Measurements from ENCODE around the gene DLX5. TPM values are rescaled to one million over a fixed set of nuclear protein-coding genes. Genes with fewer than 3 reads are reported as not detected.

DLX5 gene
- total RNA-seq, 1 donor from 2014 or later: 1.3 TPM

DNA sequence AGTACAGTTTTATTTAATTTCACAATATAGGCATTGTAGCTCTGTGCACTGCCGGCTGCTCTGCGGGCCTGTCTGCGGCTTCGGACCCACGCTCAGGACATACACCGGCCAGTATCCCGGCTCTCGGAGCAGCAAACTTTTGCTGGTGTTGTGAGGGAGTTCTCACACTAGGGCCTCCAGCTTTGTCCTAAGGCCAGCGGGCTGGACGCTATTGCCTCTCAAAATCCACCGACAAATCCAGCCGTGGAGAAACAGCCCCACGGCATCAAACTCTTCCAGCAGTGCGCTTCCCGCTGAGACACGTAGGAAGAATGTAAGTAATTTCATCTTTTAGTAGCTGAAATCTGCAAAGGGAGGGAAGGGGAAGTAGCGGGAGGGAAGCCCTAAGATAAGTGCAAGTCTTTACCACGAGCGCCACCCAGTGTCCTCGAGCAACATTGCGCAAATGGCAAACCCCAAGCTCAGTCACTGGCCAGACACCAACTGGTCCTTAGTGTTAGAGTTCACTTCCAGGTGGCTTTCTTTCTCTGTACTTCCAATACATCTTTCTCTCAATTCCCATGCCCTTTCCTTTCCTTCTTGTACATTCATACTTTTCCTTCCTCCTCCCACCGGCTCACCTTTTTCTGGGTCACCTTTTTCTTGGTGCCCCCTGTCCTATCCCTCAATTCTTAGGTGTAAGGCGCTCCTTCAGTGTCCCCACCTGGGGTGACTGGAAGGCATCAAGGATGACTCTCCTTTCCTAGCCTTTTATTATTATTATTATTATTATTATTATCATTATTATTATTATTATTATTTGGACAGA lies 3.0 kb upstream of the DLX5 start:
- no peaks in the 10 kb centered on the region for H3K79me2 ChIP-seq (ENCODE audit: insufficient read depth, low read length)
- peaks cover 2% of the 10 kb centered on the region for H3K4me1 ChIP-seq (ENCODE audit: insufficient read depth, low read length)
- H3K27ac ChIP-seq (ENCODE audit: low read depth, low read length): no peak overlapping the region
- H3K4me1 Mint-ChIP-seq (ENCODE audit: low read depth, unreplicated experiment): peaks cover 12% of the 10 kb centered on the region
- H3K9me3 Mint-ChIP-seq (ENCODE audit: unreplicated experiment): peaks cover 6% of the 10 kb centered on the region
- FAIRE-seq: peak; percentile 70
- peak overlapping the region; percentile 87 for H3K4me2 ChIP-seq (ENCODE audit: low read length)
- no peak overlapping the region for H3K9ac ChIP-seq (ENCODE audit: low read length)
- H3K36me3 ChIP-seq (ENCODE audit: insufficient read depth, low read length): no peaks in the 10 kb centered on the region
- peak; percentile 63 for DNase-seq (ENCODE audit: low read depth)
- peaks cover 45% of the 10 kb centered on the region for H3K27me3 Mint-ChIP-seq (ENCODE audit: low read depth, unreplicated experiment)
- H2AFZ ChIP-seq (ENCODE audit: low read depth, low read length): peak overlapping the region; percentile 47
- H3K4me3 ChIP-seq (ENCODE audit: insufficient read depth, low read depth, low read length): peak overlapping the region; percentile 41
- no peak overlapping the region for H3K27ac Mint-ChIP-seq (ENCODE audit: unreplicated experiment)
- H3K4me3 Mint-ChIP-seq (ENCODE audit: unreplicated experiment): peak overlapping the region; percentile 82
- no peaks in the 10 kb centered on the region for H3K36me3 Mint-ChIP-seq (ENCODE audit: low read depth, unreplicated experiment)
- no peaks in the 10 kb centered on the region for H3K9me3 ChIP-seq (ENCODE audit: insufficient read depth, low read depth, low read length)
- peaks cover 59% of the 10 kb centered on the region for H3K27me3 ChIP-seq (ENCODE audit: insufficient read depth, low read length)
- no peaks in the 10 kb centered on the region for H4K20me1 ChIP-seq (ENCODE audit: insufficient read depth, low read length)
- TF ChIP-seq, protein P1, sequence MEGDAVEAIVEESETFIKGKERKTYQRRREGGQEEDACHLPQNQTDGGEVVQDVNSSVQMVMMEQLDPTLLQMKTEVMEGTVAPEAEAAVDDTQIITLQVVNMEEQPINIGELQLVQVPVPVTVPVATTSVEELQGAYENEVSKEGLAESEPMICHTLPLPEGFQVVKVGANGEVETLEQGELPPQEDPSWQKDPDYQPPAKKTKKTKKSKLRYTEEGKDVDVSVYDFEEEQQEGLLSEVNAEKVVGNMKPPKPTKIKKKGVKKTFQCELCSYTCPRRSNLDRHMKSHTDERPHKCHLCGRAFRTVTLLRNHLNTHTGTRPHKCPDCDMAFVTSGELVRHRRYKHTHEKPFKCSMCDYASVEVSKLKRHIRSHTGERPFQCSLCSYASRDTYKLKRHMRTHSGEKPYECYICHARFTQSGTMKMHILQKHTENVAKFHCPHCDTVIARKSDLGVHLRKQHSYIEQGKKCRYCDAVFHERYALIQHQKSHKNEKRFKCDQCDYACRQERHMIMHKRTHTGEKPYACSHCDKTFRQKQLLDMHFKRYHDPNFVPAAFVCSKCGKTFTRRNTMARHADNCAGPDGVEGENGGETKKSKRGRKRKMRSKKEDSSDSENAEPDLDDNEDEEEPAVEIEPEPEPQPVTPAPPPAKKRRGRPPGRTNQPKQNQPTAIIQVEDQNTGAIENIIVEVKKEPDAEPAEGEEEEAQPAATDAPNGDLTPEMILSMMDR (IDR thresholded peaks at IDR 0.05; ENCODE audit: insufficient read depth, low read depth, low read length): peak; percentile 85
- no peak for TF ChIP-seq EZH2 (IDR thresholded peaks at IDR 0.05; ENCODE audit: insufficient read depth, low read length)

DNA sequence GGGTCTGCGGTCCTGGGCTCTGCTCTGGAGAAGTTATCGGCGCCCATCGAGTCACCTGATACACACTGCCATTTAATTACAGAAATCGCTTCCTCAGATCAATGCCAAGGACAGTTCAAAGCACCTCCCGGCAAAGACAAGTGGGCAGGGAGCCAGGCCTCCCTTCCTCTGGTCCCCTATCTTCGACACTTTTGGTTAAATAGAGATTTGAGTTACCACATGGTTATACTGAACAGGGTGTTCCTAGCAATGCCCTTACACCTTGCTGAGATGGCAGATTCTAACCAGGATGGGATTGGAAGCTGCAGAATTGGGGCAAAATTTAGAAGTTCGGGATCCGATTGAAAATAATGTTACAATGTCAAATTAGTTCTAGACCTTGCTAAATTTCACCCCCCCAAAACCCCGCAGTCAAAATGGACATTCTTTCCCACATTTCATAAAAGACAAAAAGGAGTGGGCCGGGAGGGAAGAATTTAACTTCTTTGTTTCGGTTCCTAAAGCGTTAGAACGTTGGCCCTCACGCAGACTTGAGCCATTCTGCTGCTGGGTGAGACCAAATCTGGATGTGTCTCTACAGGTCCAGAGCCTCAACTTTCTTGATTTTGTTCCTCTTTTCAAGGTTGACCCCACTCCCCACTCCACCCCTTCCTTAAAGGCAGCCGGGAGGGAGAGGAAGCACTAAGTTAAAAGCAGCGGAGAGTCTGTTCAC lies 2.2 kb upstream of the DLX5 start:
- Histone ChIP-seq H3K9ac (ENCODE audit: low read length) (no peak overlapping the region), H3K4me3 (ENCODE audit: insufficient read depth, low read depth, low read length) (peak overlapping the region; percentile 41), H3K4me1 (ENCODE audit: insufficient read depth, low read length) (peaks cover 2% of the 10 kb centered on the region), H2AFZ (ENCODE audit: low read depth, low read length) (peak overlapping the region; percentile 47), H3K27ac (ENCODE audit: low read depth, low read length) (no peak overlapping the region), H3K9me3 (ENCODE audit: insufficient read depth, low read depth, low read length) (peaks cover 7% of the 10 kb centered on the region), H3K36me3 (ENCODE audit: insufficient read depth, low read length) (no peaks in the 10 kb centered on the region), H3K4me2 (ENCODE audit: low read length) (peak overlapping the region; percentile 87), H3K79me2 (ENCODE audit: insufficient read depth, low read length) (no peaks in the 10 kb centered on the region), H4K20me1 (ENCODE audit: insufficient read depth, low read length) (no peaks in the 10 kb centered on the region), H3K27me3 (ENCODE audit: insufficient read depth, low read length) (peaks cover 67% of the 10 kb centered on the region)
- FAIRE-seq (no peak), DNase-seq (ENCODE audit: low read depth) (no peak)
- H3K27me3 Mint-ChIP-seq (ENCODE audit: low read depth, unreplicated experiment): peaks cover 53% of the 10 kb centered on the region
- peaks cover 6% of the 10 kb centered on the region for H3K9me3 Mint-ChIP-seq (ENCODE audit: unreplicated experiment)
- TF ChIP-seq EZH2 (IDR thresholded peaks at IDR 0.05; ENCODE audit: insufficient read depth, low read length): no peak
- TF ChIP-seq, protein P1 (IDR thresholded peaks at IDR 0.05; ENCODE audit: insufficient read depth, low read depth, low read length): no peak
- H3K27ac Mint-ChIP-seq (ENCODE audit: unreplicated experiment): no peak overlapping the region
- peaks cover 18% of the 10 kb centered on the region for H3K4me1 Mint-ChIP-seq (ENCODE audit: low read depth, unreplicated experiment)
- H3K36me3 Mint-ChIP-seq (ENCODE audit: low read depth, unreplicated experiment): no peaks in the 10 kb centered on the region
- H3K4me3 Mint-ChIP-seq (ENCODE audit: unreplicated experiment): peak overlapping the region; percentile 82

All from astrocyte (in vitro differentiated cells and primary cell).